GM23338 (cell line): ENCODE measurements around the gene VEGFD. TPM values are rescaled to one million over a fixed set of nuclear protein-coding genes. Genes with fewer than 3 reads are reported as not detected.

Experiments
- ATAC-seq: fragments of 200-7000 bp; cut with Tn5 transposase; 3 replicates; pipeline ENCODE4 v1.9.1; 2020
- DNase-seq: peaks from one replicate; pipeline ENCODE4 v3.0.0-alpha.2; 2015; ENCODE audit warnings: low spot score
- H2AFZ ChIP-seq: fragments of 200-600 bp; sonication (generic); 2 replicates; pipeline ENCODE4 v1.8.0; 2016; ENCODE audit warnings: antibody characterized with exemption, mild to moderate bottlenecking, moderate library complexity
- H3F3A ChIP-seq: fragments of 200-600 bp; sonication (generic); replicated peaks from 2 replicates; pipeline ENCODE4 v1.8.0; 2017; ENCODE audit warnings: antibody characterized with exemption, mixed run types, low read depth
- H3K27ac ChIP-seq: fragments of 200-600 bp; sonication (generic); 2 replicates; pipeline ENCODE4 v1.6.1; 2016; ENCODE audit warnings: low read depth
- H3K27me3 ChIP-seq: fragments of 200-600 bp; sonication (generic); 2 replicates; pipeline ENCODE4 v1.8.0; 2016; ENCODE audit warnings: mild to moderate bottlenecking, mixed run types, moderate library complexity; ENCODE audit not compliant: insufficient read depth
- H3K36me3 ChIP-seq: fragments of 200-600 bp; sonication (generic); 2 replicates; pipeline ENCODE4 v1.8.0; 2016; ENCODE audit warnings: mild to moderate bottlenecking; ENCODE audit not compliant: insufficient read depth
- H3K4me1 ChIP-seq: fragments of 200-600 bp; sonication (generic); 2 replicates; pipeline ENCODE4 v1.8.0; 2016; ENCODE audit warnings: mild to moderate bottlenecking, moderate library complexity; ENCODE audit not compliant: insufficient read depth
- H3K4me2 ChIP-seq: fragments of 200-600 bp; sonication (generic); 2 replicates; pipeline ENCODE4 v1.7.1; 2017; ENCODE audit warnings: mixed run types
- H3K4me3 ChIP-seq: fragments of 200-600 bp; sonication (generic); 2 replicates; pipeline ENCODE4 v1.6.1; 2016; ENCODE audit warnings: mixed run types
- H3K79me2 ChIP-seq: fragments of 200-600 bp; sonication (generic); replicated peaks from 2 replicates; pipeline ENCODE4 v1.8.0; 2017; ENCODE audit warnings: mild to moderate bottlenecking; ENCODE audit not compliant: insufficient read depth
- H3K9me2 ChIP-seq: fragments of 200-600 bp; sonication (generic); 2 replicates; pipeline ENCODE4 v1.8.0; 2017; ENCODE audit not compliant: insufficient read depth
- H4K20me1 ChIP-seq: fragments of 200-600 bp; sonication (generic); replicated peaks from 2 replicates; pipeline ENCODE4 v1.8.0; 2017; ENCODE audit warnings: mild to moderate bottlenecking; ENCODE audit not compliant: insufficient read depth
- H3K27ac Mint-ChIP-seq: 2 replicates; pipeline ENCODE4 v1.8.0; 2020; ENCODE audit warnings: inconsistent platforms, mild to moderate bottlenecking, moderate library complexity, mixed read lengths
- H3K27me3 Mint-ChIP-seq: 3 replicates; pipeline ENCODE4 v1.8.0; 2022; ENCODE audit warnings: low read depth, mild to moderate bottlenecking, moderate library complexity, mixed read lengths, inconsistent platforms; ENCODE audit not compliant: insufficient read depth, poor library complexity
- H3K36me3 Mint-ChIP-seq: 3 replicates; pipeline ENCODE4 v1.8.0; 2021; ENCODE audit warnings: low read depth, mild to moderate bottlenecking, inconsistent platforms, moderate library complexity, mixed read lengths
- H3K4me1 Mint-ChIP-seq: 3 replicates; pipeline ENCODE4 v1.8.0; 2020; ENCODE audit warnings: mild to moderate bottlenecking, inconsistent platforms, mixed read lengths
- H3K4me3 Mint-ChIP-seq: 3 replicates; pipeline ENCODE4 v1.8.0; 2021; ENCODE audit warnings: moderate library complexity, mild to moderate bottlenecking, inconsistent platforms, mixed read lengths
- H3K9me3 Mint-ChIP-seq: 3 replicates; pipeline ENCODE4 v1.8.0; 2020; ENCODE audit warnings: moderate library complexity, mild to moderate bottlenecking, inconsistent platforms, mixed read lengths
- CREB1 ChIP-seq: fragments of 250-450 bp; sonication (Bioruptor Pico); IDR thresholded peaks from 2 replicates; pipeline ENCODE4 v1.5.0; 2020; ENCODE audit warnings: low read depth, mild to moderate bottlenecking, moderate library complexity
- EZH2 ChIP-seq: fragments of 200-600 bp; sonication (generic); IDR thresholded peaks from one replicate; pipeline ENCODE4 v1.8.0; 2017; ENCODE audit warnings: antibody characterized with exemption, mild to moderate bottlenecking, low read depth; ENCODE audit not compliant: unreplicated experiment
- EZH2phosphoT487 ChIP-seq: fragments of 200-600 bp; sonication (generic); IDR thresholded peaks from one replicate; pipeline ENCODE4 v1.8.1; 2018; ENCODE audit warnings: antibody characterized with exemption; ENCODE audit not compliant: unreplicated experiment
- JUNB ChIP-seq: IDR thresholded peaks from one replicate; pipeline ENCODE4 v1.6.1; 2016; ENCODE audit warnings: antibody characterized with exemption; ENCODE audit not compliant: unreplicated experiment
- NANOG ChIP-seq: IDR thresholded peaks from 2 replicates; pipeline ENCODE4 v1.6.1; 2016; ENCODE audit warnings: antibody characterized with exemption, borderline replicate concordance
- POLR2AphosphoS5 ChIP-seq: IDR thresholded peaks from 2 replicates; pipeline ENCODE4 v1.6.1; 2016; ENCODE audit warnings: antibody characterized with exemption, low read depth
- ZNF114 ChIP-seq: fragments of 250-450 bp; sonication (Bioruptor Pico); IDR thresholded peaks from 2 replicates; pipeline ENCODE4 v1.5.0; 2020; ENCODE audit warnings: mild to moderate bottlenecking, moderate library complexity
- polyA plus RNA-seq: library from polyadenylated mRNA; unstranded; fragments of >200 nt; fragmentation: Nextera tagmentation; extraction: Ambion mirVana; gene quantifications from 2 replicates; pipeline ENCODE4 v1.2.1, GENCODE V29; 2016
- total RNA-seq: library from RNA; depleted of rRNA; stranded (reverse); fragments of >200 nt; shearing (Covaris generic); gene quantifications from 2 replicates; pipeline ENCODE4 v1.2.3, GENCODE V29; 2014
- TF ChIP-seq, protein P1 (sequence below): fragments of 250-450 bp; sonication (Bioruptor Pico); IDR thresholded peaks from 2 replicates; pipeline ENCODE4 v1.5.0; 2020; ENCODE audit warnings: mild to moderate bottlenecking, moderate library complexity
- TF ChIP-seq, protein P2 (sequence below): IDR thresholded peaks from one replicate; pipeline ENCODE4 v1.6.1; 2018; ENCODE audit warnings: antibody characterized with exemption; ENCODE audit not compliant: unreplicated experiment
- TF ChIP-seq, protein P3 (sequence below): IDR thresholded peaks from 2 replicates; pipeline ENCODE4 v1.6.1; 2016; ENCODE audit warnings: antibody characterized with exemption

Gene VEGFD
- total and polyA plus RNA-seq, 2 experiments from 2014 or later = 0.13 TPM; not detected in 1

DNA sequence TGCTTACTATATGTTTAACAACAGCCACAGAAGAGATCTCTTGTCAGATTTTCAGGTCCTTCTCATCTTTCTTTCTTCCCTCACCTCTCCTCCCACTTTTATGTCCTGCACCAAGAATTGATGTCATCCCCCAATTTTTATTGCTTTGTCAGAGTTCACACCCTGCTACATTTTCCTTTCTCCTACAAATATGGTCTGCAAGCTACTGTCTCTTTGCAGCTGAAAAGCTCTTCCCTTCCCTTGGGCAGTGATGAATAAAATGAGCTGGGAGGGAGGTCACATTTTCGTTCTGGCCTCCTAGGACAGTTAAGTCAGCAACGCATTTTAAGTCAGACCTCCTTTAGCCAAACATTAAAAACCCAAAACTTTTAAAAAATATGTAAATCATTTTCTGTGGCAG, 26.7 kb upstream of the VEGFD start (continued):
- TF ChIP-seq EZH2phosphoT487 (no peak), EZH2 (no peak)

GRCh38 chrX:15410430-15410829, 26.2 kb upstream of the VEGFD start:
- H3K4me1 ChIP-seq = no peaks in the 10 kb centered on the region
- H3K27ac ChIP-seq = no peak overlapping the region
- no peak overlapping the region for H3K4me3 ChIP-seq
- no peaks in the 10 kb centered on the region for H3K36me3 ChIP-seq
- Mint-ChIP-seq H3K9me3 (no peaks in the 10 kb centered on the region), H3K27ac (no peak overlapping the region), H3K4me3 (no peak overlapping the region), H3K36me3 (0 out of 3 replicates have a peak, but pooled peaks cover 4% of the 10 kb centered on the region), H3K27me3 (no peaks in the 10 kb centered on the region), H3K4me1 (peaks cover 16% of the 10 kb centered on the region)
- H4K20me1 ChIP-seq = no peaks in the 10 kb centered on the region
- no peaks in the 10 kb centered on the region for H3K27me3 ChIP-seq
- H3K4me2 ChIP-seq = no peak overlapping the region
- TF ChIP-seq CREB1 (CRISPR knock-in tag) (no peak), ZNF114 (CRISPR knock-in tag) (no peak), POLR2AphosphoS5 (no peak), EZH2 (no peak), JUNB (no peak), EZH2phosphoT487 (no peak), NANOG (no peak)
- TF ChIP-seq, protein P1, sequence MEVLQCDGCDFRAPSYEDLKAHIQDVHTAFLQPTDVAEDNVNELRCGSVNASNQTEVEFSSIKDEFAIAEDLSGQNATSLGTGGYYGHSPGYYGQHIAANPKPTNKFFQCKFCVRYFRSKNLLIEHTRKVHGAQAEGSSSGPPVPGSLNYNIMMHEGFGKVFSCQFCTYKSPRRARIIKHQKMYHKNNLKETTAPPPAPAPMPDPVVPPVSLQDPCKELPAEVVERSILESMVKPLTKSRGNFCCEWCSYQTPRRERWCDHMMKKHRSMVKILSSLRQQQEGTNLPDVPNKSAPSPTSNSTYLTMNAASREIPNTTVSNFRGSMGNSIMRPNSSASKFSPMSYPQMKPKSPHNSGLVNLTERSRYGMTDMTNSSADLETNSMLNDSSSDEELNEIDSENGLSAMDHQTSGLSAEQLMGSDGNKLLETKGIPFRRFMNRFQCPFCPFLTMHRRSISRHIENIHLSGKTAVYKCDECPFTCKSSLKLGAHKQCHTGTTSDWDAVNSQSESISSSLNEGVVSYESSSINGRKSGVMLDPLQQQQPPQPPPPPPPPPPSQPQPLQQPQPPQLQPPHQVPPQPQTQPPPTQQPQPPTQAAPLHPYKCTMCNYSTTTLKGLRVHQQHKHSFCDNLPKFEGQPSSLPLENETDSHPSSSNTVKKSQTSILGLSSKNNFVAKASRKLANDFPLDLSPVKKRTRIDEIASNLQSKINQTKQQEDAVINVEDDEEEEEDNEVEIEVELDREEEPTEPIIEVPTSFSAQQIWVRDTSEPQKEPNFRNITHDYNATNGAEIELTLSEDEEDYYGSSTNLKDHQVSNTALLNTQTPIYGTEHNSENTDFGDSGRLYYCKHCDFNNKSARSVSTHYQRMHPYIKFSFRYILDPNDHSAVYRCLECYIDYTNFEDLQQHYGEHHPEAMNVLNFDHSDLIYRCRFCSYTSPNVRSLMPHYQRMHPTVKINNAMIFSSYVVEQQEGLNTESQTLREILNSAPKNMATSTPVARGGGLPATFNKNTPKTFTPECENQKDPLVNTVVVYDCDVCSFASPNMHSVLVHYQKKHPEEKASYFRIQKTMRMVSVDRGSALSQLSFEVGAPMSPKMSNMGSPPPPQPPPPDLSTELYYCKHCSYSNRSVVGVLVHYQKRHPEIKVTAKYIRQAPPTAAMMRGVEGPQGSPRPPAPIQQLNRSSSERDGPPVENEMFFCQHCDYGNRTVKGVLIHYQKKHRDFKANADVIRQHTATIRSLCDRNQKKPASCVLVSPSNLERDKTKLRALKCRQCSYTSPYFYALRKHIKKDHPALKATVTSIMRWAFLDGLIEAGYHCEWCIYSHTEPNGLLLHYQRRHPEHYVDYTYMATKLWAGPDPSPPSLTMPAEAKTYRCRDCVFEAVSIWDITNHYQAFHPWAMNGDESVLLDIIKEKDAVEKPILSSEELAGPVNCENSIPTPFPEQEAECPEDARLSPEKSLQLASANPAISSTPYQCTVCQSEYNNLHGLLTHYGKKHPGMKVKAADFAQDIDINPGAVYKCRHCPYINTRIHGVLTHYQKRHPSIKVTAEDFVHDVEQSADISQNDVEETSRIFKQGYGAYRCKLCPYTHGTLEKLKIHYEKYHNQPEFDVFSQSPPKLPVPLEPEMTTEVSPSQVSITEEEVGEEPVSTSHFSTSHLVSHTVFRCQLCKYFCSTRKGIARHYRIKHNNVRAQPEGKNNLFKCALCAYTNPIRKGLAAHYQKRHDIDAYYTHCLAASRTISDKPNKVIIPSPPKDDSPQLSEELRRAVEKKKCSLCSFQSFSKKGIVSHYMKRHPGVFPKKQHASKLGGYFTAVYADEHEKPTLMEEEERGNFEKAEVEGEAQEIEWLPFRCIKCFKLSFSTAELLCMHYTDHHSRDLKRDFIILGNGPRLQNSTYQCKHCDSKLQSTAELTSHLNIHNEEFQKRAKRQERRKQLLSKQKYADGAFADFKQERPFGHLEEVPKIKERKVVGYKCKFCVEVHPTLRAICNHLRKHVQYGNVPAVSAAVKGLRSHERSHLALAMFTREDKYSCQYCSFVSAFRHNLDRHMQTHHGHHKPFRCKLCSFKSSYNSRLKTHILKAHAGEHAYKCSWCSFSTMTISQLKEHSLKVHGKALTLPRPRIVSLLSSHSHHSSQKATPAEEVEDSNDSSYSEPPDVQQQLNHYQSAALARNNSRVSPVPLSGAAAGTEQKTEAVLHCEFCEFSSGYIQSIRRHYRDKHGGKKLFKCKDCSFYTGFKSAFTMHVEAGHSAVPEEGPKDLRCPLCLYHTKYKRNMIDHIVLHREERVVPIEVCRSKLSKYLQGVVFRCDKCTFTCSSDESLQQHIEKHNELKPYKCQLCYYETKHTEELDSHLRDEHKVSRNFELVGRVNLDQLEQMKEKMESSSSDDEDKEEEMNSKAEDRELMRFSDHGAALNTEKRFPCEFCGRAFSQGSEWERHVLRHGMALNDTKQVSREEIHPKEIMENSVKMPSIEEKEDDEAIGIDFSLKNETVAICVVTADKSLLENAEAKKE (CRISPR knock-in tag) = no peak
- TF ChIP-seq, protein P2, sequence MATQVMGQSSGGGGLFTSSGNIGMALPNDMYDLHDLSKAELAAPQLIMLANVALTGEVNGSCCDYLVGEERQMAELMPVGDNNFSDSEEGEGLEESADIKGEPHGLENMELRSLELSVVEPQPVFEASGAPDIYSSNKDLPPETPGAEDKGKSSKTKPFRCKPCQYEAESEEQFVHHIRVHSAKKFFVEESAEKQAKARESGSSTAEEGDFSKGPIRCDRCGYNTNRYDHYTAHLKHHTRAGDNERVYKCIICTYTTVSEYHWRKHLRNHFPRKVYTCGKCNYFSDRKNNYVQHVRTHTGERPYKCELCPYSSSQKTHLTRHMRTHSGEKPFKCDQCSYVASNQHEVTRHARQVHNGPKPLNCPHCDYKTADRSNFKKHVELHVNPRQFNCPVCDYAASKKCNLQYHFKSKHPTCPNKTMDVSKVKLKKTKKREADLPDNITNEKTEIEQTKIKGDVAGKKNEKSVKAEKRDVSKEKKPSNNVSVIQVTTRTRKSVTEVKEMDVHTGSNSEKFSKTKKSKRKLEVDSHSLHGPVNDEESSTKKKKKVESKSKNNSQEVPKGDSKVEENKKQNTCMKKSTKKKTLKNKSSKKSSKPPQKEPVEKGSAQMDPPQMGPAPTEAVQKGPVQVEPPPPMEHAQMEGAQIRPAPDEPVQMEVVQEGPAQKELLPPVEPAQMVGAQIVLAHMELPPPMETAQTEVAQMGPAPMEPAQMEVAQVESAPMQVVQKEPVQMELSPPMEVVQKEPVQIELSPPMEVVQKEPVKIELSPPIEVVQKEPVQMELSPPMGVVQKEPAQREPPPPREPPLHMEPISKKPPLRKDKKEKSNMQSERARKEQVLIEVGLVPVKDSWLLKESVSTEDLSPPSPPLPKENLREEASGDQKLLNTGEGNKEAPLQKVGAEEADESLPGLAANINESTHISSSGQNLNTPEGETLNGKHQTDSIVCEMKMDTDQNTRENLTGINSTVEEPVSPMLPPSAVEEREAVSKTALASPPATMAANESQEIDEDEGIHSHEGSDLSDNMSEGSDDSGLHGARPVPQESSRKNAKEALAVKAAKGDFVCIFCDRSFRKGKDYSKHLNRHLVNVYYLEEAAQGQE = no peak
- TF ChIP-seq, protein P3, sequence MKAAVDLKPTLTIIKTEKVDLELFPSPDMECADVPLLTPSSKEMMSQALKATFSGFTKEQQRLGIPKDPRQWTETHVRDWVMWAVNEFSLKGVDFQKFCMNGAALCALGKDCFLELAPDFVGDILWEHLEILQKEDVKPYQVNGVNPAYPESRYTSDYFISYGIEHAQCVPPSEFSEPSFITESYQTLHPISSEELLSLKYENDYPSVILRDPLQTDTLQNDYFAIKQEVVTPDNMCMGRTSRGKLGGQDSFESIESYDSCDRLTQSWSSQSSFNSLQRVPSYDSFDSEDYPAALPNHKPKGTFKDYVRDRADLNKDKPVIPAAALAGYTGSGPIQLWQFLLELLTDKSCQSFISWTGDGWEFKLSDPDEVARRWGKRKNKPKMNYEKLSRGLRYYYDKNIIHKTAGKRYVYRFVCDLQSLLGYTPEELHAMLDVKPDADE = no peak
- no peak overlapping the region for H2AFZ ChIP-seq
- ATAC-seq (no peak), DNase-seq (no peak)
- H3F3A ChIP-seq = no peaks in the 10 kb centered on the region
- H3K9me2 ChIP-seq = no peaks in the 10 kb centered on the region
- no peaks in the 10 kb centered on the region for H3K79me2 ChIP-seq
